HEK293 (cell line): ENCODE results near the gene ZNF597.

Experiments used
- CTCF ChIA-PET: fragments of 350-600 bp; formaldehyde crosslinking; extraction: SDS; loops from one replicate; lab custom pipeline; 2021; ENCODE audit warnings: antibody characterized with exemption; lab: Yijun Ruan, JAX
- POLR2A ChIA-PET: fragments of 300-600 bp; formaldehyde crosslinking; extraction: SDS; loops from one replicate; lab custom pipeline; 2020; ENCODE audit warnings: antibody characterized with exemption, inconsistent platforms; lab: Yijun Ruan, JAX
- H3K27ac ChIP-seq: fragments of 200-500 bp; sonication (Bioruptor generic); 2 replicates; pipeline ENCODE4 v1.5.1; 2014; ENCODE audit warnings: low read depth, low read length, control low read depth, inconsistent platforms; ENCODE audit errors: extremely low read depth
- H3K36me3 ChIP-seq, 2 experiments: fragments of 200-500 bp in 1 of 2; sonication (Bioruptor generic) in 1 of 2; 1 replicate in 1 of 2; 2 replicates in 1 of 2; pipeline ENCODE4 v1.5.1; 2014 to 2017; ENCODE audit warnings: inconsistent platforms in 2 of 2, low read length in 2 of 2; ENCODE audit not compliant: control insufficient read depth in 2 of 2, insufficient read depth in 1 of 2
- H3K4me1 ChIP-seq: fragments of 200-500 bp; sonication (Bioruptor generic); 2 replicates; pipeline ENCODE4 v1.5.1; 2014; ENCODE audit warnings: mild to moderate bottlenecking, low read length, inconsistent platforms; ENCODE audit not compliant: control insufficient read depth, insufficient read depth
- H3K4me3 ChIP-seq: 2 replicates; pipeline ENCODE4 v1.5.1; 2011; ENCODE audit warnings: low read depth, mild to moderate bottlenecking, control low read depth, low read length, moderate library complexity
- H3K9me3 ChIP-seq: fragments of 200-500 bp; sonication (Bioruptor generic); 2 replicates; pipeline ENCODE4 v1.5.1; 2014; ENCODE audit warnings: low read depth, low read length, inconsistent platforms; ENCODE audit not compliant: control insufficient read depth, insufficient read depth
- FEZF1 ChIP-seq: fragments of 450-650 bp; formaldehyde crosslinking; IDR thresholded peaks from 2 replicates; pipeline ENCODE4 v1.5.1; 2016; ENCODE audit warnings: missing biosample characterization, missing genetic modification characterization
- GLIS1 ChIP-seq: fragments of 450-650 bp; formaldehyde crosslinking; IDR thresholded peaks from 2 replicates; pipeline ENCODE4 v1.5.1; 2016; ENCODE audit warnings: missing biosample characterization, missing genetic modification characterization
- HOXA7 ChIP-seq: sonication (generic); formaldehyde crosslinking; IDR thresholded peaks from 2 replicates; pipeline ENCODE4 v1.8.1; 2022; ENCODE audit warnings: missing genetic modification reagents, borderline replicate concordance
- SETDB1 ChIP-seq: IDR thresholded peaks from one replicate; pipeline ENCODE4 v1.6.1; 2017; ENCODE audit warnings: mild to moderate bottlenecking, low read length, moderate library complexity, mixed read lengths; ENCODE audit not compliant: insufficient read length
- SP3 ChIP-seq: fragments of 450-650 bp; formaldehyde crosslinking; IDR thresholded peaks from 2 replicates; pipeline ENCODE4 v1.5.1; 2016; ENCODE audit warnings: missing biosample characterization, missing genetic modification characterization
- YY2 ChIP-seq: fragments of 450-650 bp; formaldehyde crosslinking; IDR thresholded peaks from 2 replicates; pipeline ENCODE4 v1.5.1; 2016; ENCODE audit warnings: missing biosample characterization, missing genetic modification characterization
- ZFP3 ChIP-seq: fragments of 450-650 bp; formaldehyde crosslinking; IDR thresholded peaks from 2 replicates; pipeline ENCODE4 v1.5.1; 2016; ENCODE audit warnings: low read depth, missing biosample characterization, missing genetic modification characterization
- ZNF169 ChIP-seq: fragments of 450-650 bp; formaldehyde crosslinking; IDR thresholded peaks from 2 replicates; pipeline ENCODE4 v1.5.1; 2016; ENCODE audit warnings: missing biosample characterization, missing genetic modification characterization
- ZNF19 ChIP-seq: fragments of 450-650 bp; formaldehyde crosslinking; IDR thresholded peaks from 2 replicates; pipeline ENCODE4; 2016; ENCODE audit warnings: missing biosample characterization, missing genetic modification characterization, low read depth
- ZNF350 ChIP-seq: fragments of 450-650 bp; formaldehyde crosslinking; IDR thresholded peaks from 2 replicates; pipeline ENCODE4 v1.5.0; 2017; ENCODE audit warnings: missing biosample characterization, mild to moderate bottlenecking, missing genetic modification characterization
- ZNF433 ChIP-seq: fragments of 450-650 bp; formaldehyde crosslinking; IDR thresholded peaks from 2 replicates; pipeline ENCODE4 v1.5.1; 2016; ENCODE audit warnings: missing biosample characterization, missing genetic modification characterization, low read depth
- ZNF473 ChIP-seq: fragments of 450-650 bp; formaldehyde crosslinking; IDR thresholded peaks from 2 replicates; pipeline ENCODE4 v1.5.1; 2017; ENCODE audit warnings: missing biosample characterization, missing genetic modification characterization
- ZNF544 ChIP-seq: fragments of 450-650 bp; formaldehyde crosslinking; IDR thresholded peaks from 2 replicates; pipeline ENCODE4 v1.5.0; 2017; ENCODE audit warnings: missing biosample characterization, missing genetic modification characterization
- ZNF626 ChIP-seq: fragments of 450-650 bp; sonication (Bioruptor Pico); formaldehyde crosslinking; IDR thresholded peaks from 2 replicates; pipeline ENCODE4 v1.5.1; 2018; ENCODE audit warnings: missing biosample characterization, missing genetic modification characterization, inconsistent platforms
- ZNF777 ChIP-seq: fragments of 450-650 bp; formaldehyde crosslinking; IDR thresholded peaks from 2 replicates; pipeline ENCODE4 v1.5.1; 2017; ENCODE audit warnings: missing biosample characterization, missing genetic modification characterization, borderline replicate concordance
- TF ChIP-seq, protein P1 (sequence below): fragments of 450-650 bp; formaldehyde crosslinking; IDR thresholded peaks from 2 replicates; pipeline ENCODE4 v1.5.1; 2016; ENCODE audit warnings: missing biosample characterization, missing genetic modification characterization, borderline replicate concordance
- TF ChIP-seq, protein P2 (sequence below): fragments of 450-650 bp; formaldehyde crosslinking; IDR thresholded peaks from 2 replicates; pipeline ENCODE4 v1.5.1; 2017; ENCODE audit warnings: missing biosample characterization, missing genetic modification characterization
- TF ChIP-seq, protein P3 (sequence below): fragments of 450-650 bp; formaldehyde crosslinking; IDR thresholded peaks from 2 replicates; pipeline ENCODE4 v1.5.1; 2016; ENCODE audit warnings: missing biosample characterization, missing genetic modification characterization
- TF ChIP-seq, protein P4 (sequence below): fragments of 450-650 bp; formaldehyde crosslinking; IDR thresholded peaks from 2 replicates; pipeline ENCODE4 v1.5.1; 2016; ENCODE audit warnings: missing biosample characterization, missing genetic modification characterization
- TF ChIP-seq, protein P5 (sequence below): fragments of 450-650 bp; formaldehyde crosslinking; IDR thresholded peaks from 2 replicates; pipeline ENCODE4 v1.5.1; 2016; ENCODE audit warnings: missing biosample characterization, missing genetic modification characterization

ZNF597 gene

DNA sequence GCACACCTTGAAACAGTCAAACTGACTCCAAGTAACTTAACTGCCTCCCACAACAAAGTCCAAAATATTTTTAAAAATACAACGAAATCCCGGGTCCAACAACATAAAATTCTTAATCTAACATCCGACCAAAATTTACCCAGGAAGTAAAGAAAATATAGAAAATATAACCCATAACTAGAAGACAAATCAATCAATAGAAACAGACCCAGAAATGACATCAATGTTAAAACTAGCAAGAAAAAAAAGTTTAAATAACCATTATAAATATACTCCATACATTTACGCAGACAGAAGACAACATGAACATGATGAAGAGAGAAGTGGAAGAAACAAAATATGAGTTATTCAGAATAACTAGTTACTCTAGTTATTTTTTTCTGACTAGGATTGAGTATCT is 3.7 kb downstream of the ZNF597 start:
- ChIA-PET POLR2A (no interaction called here), CTCF (interaction anchor here (0.6 kb wide), 1 partner anchor 100 kb away, joined by 3 read pairs; no protein-coding TSS in a partner anchor)
- Histone ChIP-seq H3K27ac (no peak overlapping the region), H3K36me3 (peaks cover 8 to 38% of the 10 kb centered on the region in 2 experiments; a peak in 2 of 3 replicates), H3K4me1 (no peaks in the 10 kb centered on the region), H3K4me3 (no peak overlapping the region), H3K9me3 (no peaks in the 10 kb centered on the region)
- TF ChIP-seq SETDB1 (peak; percentile 79), ZFP3 (tag by site-specific recombination) (no peak), ZNF19 (tag by site-specific recombination) (no peak), ZNF473 (no peak), ZNF433 (tag by site-specific recombination) (no peak)
- TF ChIP-seq, protein P1, sequence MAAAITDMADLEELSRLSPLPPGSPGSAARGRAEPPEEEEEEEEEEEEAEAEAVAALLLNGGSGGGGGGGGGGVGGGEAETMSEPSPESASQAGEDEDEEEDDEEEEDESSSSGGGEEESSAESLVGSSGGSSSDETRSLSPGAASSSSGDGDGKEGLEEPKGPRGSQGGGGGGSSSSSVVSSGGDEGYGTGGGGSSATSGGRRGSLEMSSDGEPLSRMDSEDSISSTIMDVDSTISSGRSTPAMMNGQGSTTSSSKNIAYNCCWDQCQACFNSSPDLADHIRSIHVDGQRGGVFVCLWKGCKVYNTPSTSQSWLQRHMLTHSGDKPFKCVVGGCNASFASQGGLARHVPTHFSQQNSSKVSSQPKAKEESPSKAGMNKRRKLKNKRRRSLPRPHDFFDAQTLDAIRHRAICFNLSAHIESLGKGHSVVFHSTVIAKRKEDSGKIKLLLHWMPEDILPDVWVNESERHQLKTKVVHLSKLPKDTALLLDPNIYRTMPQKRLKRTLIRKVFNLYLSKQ, result no peak

DNA sequence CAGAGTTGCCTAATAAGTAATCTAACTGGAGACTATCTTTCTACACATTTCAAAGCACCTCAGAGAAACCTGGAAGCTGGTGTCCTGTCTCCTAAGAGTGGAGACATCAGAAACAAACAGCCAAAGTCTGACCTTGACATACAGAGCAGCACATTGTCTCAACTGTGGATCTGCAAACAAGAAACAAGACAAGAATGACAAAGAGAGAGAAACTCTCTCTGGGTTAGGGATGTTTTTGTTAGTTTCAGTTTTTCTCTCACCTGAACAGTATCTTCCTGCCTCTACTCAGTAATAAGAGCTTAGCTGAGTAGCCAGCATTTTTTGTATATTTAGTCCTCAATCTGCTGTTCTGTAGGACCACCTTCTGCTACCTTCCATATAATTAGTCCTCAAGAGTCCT is 8.9 kb downstream of the ZNF597 start:
- ChIA-PET CTCF (no interaction called here), POLR2A (no interaction called here)
- Histone ChIP-seq H3K4me3 (no peak overlapping the region), H3K36me3 (peaks cover 5 to 37% of the 10 kb centered on the region in 2 experiments; a peak in 2 of 3 replicates), H3K27ac (no peak overlapping the region), H3K9me3 (no peaks in the 10 kb centered on the region), H3K4me1 (no peaks in the 10 kb centered on the region)
- TF ChIP-seq ZNF777 (tag by site-specific recombination), result no peak
- TF ChIP-seq ZNF626 (tag by site-specific recombination), result no peak
- TF ChIP-seq, protein P2, sequence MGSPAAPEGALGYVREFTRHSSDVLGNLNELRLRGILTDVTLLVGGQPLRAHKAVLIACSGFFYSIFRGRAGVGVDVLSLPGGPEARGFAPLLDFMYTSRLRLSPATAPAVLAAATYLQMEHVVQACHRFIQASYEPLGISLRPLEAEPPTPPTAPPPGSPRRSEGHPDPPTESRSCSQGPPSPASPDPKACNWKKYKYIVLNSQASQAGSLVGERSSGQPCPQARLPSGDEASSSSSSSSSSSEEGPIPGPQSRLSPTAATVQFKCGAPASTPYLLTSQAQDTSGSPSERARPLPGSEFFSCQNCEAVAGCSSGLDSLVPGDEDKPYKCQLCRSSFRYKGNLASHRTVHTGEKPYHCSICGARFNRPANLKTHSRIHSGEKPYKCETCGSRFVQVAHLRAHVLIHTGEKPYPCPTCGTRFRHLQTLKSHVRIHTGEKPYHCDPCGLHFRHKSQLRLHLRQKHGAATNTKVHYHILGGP (tag by site-specific recombination), result no peak
- TF ChIP-seq, protein P3, sequence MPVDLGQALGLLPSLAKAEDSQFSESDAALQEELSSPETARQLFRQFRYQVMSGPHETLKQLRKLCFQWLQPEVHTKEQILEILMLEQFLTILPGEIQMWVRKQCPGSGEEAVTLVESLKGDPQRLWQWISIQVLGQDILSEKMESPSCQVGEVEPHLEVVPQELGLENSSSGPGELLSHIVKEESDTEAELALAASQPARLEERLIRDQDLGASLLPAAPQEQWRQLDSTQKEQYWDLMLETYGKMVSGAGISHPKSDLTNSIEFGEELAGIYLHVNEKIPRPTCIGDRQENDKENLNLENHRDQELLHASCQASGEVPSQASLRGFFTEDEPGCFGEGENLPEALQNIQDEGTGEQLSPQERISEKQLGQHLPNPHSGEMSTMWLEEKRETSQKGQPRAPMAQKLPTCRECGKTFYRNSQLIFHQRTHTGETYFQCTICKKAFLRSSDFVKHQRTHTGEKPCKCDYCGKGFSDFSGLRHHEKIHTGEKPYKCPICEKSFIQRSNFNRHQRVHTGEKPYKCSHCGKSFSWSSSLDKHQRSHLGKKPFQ, result no peak
- no peak for TF ChIP-seq ZNF544 (tag by site-specific recombination)
- TF ChIP-seq GLIS1 (tag by site-specific recombination), result no peak
- TF ChIP-seq, protein P4, sequence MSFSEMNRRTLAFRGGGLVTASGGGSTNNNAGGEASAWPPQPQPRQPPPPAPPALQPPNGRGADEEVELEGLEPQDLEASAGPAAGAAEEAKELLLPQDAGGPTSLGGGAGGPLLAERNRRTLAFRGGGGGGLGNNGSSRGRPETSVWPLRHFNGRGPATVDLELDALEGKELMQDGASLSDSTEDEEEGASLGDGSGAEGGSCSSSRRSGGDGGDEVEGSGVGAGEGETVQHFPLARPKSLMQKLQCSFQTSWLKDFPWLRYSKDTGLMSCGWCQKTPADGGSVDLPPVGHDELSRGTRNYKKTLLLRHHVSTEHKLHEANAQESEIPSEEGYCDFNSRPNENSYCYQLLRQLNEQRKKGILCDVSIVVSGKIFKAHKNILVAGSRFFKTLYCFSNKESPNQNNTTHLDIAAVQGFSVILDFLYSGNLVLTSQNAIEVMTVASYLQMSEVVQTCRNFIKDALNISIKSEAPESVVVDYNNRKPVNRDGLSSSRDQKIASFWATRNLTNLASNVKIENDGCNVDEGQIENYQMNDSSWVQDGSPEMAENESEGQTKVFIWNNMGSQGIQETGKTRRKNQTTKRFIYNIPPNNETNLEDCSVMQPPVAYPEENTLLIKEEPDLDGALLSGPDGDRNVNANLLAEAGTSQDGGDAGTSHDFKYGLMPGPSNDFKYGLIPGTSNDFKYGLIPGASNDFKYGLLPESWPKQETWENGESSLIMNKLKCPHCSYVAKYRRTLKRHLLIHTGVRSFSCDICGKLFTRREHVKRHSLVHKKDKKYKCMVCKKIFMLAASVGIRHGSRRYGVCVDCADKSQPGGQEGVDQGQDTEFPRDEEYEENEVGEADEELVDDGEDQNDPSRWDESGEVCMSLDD (tag by site-specific recombination), result no peak
- TF ChIP-seq YY2 (tag by site-specific recombination), result no peak
- no peak for TF ChIP-seq HOXA7
- TF ChIP-seq ZNF169 (tag by site-specific recombination), result no peak
- TF ChIP-seq ZNF350 (tag by site-specific recombination), result no peak
- no peak for TF ChIP-seq SP3
- TF ChIP-seq FEZF1, result no peak
- TF ChIP-seq, protein P5, sequence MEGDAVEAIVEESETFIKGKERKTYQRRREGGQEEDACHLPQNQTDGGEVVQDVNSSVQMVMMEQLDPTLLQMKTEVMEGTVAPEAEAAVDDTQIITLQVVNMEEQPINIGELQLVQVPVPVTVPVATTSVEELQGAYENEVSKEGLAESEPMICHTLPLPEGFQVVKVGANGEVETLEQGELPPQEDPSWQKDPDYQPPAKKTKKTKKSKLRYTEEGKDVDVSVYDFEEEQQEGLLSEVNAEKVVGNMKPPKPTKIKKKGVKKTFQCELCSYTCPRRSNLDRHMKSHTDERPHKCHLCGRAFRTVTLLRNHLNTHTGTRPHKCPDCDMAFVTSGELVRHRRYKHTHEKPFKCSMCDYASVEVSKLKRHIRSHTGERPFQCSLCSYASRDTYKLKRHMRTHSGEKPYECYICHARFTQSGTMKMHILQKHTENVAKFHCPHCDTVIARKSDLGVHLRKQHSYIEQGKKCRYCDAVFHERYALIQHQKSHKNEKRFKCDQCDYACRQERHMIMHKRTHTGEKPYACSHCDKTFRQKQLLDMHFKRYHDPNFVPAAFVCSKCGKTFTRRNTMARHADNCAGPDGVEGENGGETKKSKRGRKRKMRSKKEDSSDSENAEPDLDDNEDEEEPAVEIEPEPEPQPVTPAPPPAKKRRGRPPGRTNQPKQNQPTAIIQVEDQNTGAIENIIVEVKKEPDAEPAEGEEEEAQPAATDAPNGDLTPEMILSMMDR (tag by site-specific recombination), result no peak
